HG03097 (cell line): ENCODE measurements around the gene TEX55.
"Not testable (repeated sequence)": the region's sequence is repeated elsewhere in the genome, so short reads cannot be mapped to it uniquely, and the experiment has no call there.

Experiments used
- ATAC-seq: cut with Tn5 transposase; IDR thresholded peaks from one replicate; pipeline ENCODE4 v1.9.1; 2021; ENCODE audit not compliant: unreplicated experiment, low FRiP score

Gene TEX55

GRCh38 chr3:119157971-119158370, 12.0 kb downstream of the TEX55 start:
- ATAC-seq = no peak

- ATAC-seq = no peak
Measured at GRCh38 chr3:119160361-119160760, 14.4 kb downstream of the TEX55 start.

- ATAC-seq = no peak
Measured at GRCh38 chr3:119160815-119161214, 14.8 kb downstream of the TEX55 start.

GRCh38 chr3:119161240-119161639, 15.3 kb downstream of the TEX55 start:
- ATAC-seq = no peak

GRCh38 chr3:119164745-119165144, 18.8 kb downstream of the TEX55 start:
- ATAC-seq = not testable (repeated sequence)

- ATAC-seq = no peak
Measured at GRCh38 chr3:119170821-119171220, 24.9 kb downstream of the TEX55 start.

GRCh38 chr3:119173325-119173724, 27.4 kb downstream of the TEX55 start, which contains the start of gene UPK1B:
TSS of gene UPK1B (plus strand) at chr3:119173598. CDS start at chr3:119186742, 13,144 bp downstream.
- no peak for ATAC-seq

- no peak for ATAC-seq
Measured at GRCh38 chr3:119175872-119176756, 30.1 kb downstream of the TEX55 start.

GRCh38 chr3:119176778-119177177, 30.8 kb downstream of the TEX55 start:
- ATAC-seq = no peak

GRCh38 chr3:119177321-119177720, 31.4 kb downstream of the TEX55 start:
- ATAC-seq = no peak

GRCh38 chr3:119181765-119182164, 35.8 kb downstream of the TEX55 start:
- no peak for ATAC-seq

- ATAC-seq = no peak
Measured at GRCh38 chr3:119184111-119184510, 38.1 kb downstream of the TEX55 start.

GRCh38 chr3:119184796-119185570, 39.0 kb downstream of the TEX55 start:
- no peak for ATAC-seq

GRCh38 chr3:119187266-119187665, 41.3 kb downstream of the TEX55 start:
- ATAC-seq = no peak

GRCh38 chr3:119191800-119192199, 45.8 kb downstream of the TEX55 start:
- no peak for ATAC-seq

GRCh38 chr3:119194237-119195150, 48.5 kb downstream of the TEX55 start:
- ATAC-seq = no peak

GRCh38 chr3:119195151-119195476, 49.1 kb downstream of the TEX55 start:
- no peak for ATAC-seq

GRCh38 chr3:119195911-119196310, 49.9 kb downstream of the TEX55 start:
- ATAC-seq = no peak
